ENCODE measurements around the gene B3GAT1. TPM values are rescaled to one million over a fixed set of nuclear protein-coding genes. Genes with fewer than 3 reads are reported as not detected.

B3GAT1 gene
- total RNA-seq, 2 donors from 2014 or later, result 20.6 to 29.5 TPM

GRCh38 chr11:134385171-134385570 is 26.9 kb downstream of the B3GAT1 start:
- Mint-ChIP-seq H3K4me1 (peaks cover 2% of the 10 kb centered on the region), H3K9me3 (no peaks in the 10 kb centered on the region), H3K4me3 (no peak overlapping the region), H3K36me3 (ENCODE audit: low read depth) (no peaks in the 10 kb centered on the region), H3K27me3 (ENCODE audit: insufficient read depth) (no peaks in the 10 kb centered on the region), H3K27ac (no peak overlapping the region)
- no peak for DNase-seq
- Histone ChIP-seq H3K36me3 (ENCODE audit: control insufficient read depth, insufficient read depth, low read length) (no peaks in the 10 kb centered on the region), H3K27me3 (ENCODE audit: control insufficient read depth, insufficient read depth, low read length, poor library complexity, severe bottlenecking) (no peaks in the 10 kb centered on the region), H3K27ac (ENCODE audit: low read depth, low read length) (no peak overlapping the region), H3K4me3 (ENCODE audit: low read length) (no peak overlapping the region), H3K9ac (ENCODE audit: extremely low read depth, low read length, poor library complexity, severe bottlenecking) (no peak overlapping the region), H3K4me1 (ENCODE audit: control insufficient read depth, insufficient read depth, low read length) (no peaks in the 10 kb centered on the region), H3K9me3 (ENCODE audit: control insufficient read depth, low read length) (no peaks in the 10 kb centered on the region)
- 94% methylated on average over 12 to 15 of the region's 15 CpGs for WGBS, 2 experiments (ENCODE audit: insufficient coverage in 1 of 2, insufficient read length in 1 of 2)
- no peak for TF ChIP-seq CTCF (conservative IDR thresholded peaks at IDR 0.05)

DNA sequence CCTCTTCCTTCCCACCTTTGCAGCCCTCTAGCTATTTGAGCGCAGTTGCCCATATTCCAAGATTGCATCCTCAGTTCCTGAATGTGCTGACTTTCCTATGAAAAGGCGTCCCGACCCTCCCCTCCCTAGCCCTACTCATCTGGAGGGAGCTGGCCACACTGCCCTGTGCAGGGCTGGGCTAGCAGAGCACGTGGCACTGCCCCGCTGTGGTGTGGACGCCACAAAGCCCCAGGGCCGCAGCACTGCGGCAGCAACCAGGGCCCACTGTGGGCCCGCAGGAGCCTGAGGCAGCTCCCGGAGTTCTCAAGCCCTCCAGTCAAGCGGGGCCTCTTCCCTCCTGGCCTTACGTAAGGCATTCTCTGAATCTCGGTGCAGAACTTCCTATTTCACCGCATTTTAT is 27.6 kb downstream of the B3GAT1 start:
- no peak overlapping the region for H3K27ac ChIP-seq (ENCODE audit: low read depth, low read length)
- no peak overlapping the region for H3K9ac ChIP-seq (ENCODE audit: extremely low read depth, low read length, poor library complexity, severe bottlenecking)
- Mint-ChIP-seq H3K27ac (no peak overlapping the region), H3K9me3 (no peaks in the 10 kb centered on the region), H3K27me3 (ENCODE audit: insufficient read depth) (no peaks in the 10 kb centered on the region), H3K4me1 (peaks cover 2% of the 10 kb centered on the region), H3K4me3 (no peak overlapping the region), H3K36me3 (ENCODE audit: low read depth) (no peaks in the 10 kb centered on the region)
- no peaks in the 10 kb centered on the region for H3K4me1 ChIP-seq (ENCODE audit: control insufficient read depth, insufficient read depth, low read length)
- DNase-seq, result no peak
- TF ChIP-seq CTCF (conservative IDR thresholded peaks at IDR 0.05), result no peak
- H3K4me3 ChIP-seq (ENCODE audit: low read length), result no peak overlapping the region
- H3K36me3 ChIP-seq (ENCODE audit: control insufficient read depth, insufficient read depth, low read length), result no peaks in the 10 kb centered on the region
- WGBS, 2 experiments (ENCODE audit: insufficient coverage in 1 of 2, insufficient read length in 1 of 2), result 93 to 97% methylated on average over 10 to 14 of the region's 14 CpGs
- H3K9me3 ChIP-seq (ENCODE audit: control insufficient read depth, low read length), result no peaks in the 10 kb centered on the region
- no peaks in the 10 kb centered on the region for H3K27me3 ChIP-seq (ENCODE audit: control insufficient read depth, insufficient read depth, low read length, poor library complexity, severe bottlenecking)

- Mint-ChIP-seq H3K9me3 (no peaks in the 10 kb centered on the region), H3K27me3 (ENCODE audit: insufficient read depth) (no peaks in the 10 kb centered on the region), H3K36me3 (ENCODE audit: low read depth) (no peaks in the 10 kb centered on the region), H3K4me1 (peaks cover 2% of the 10 kb centered on the region), H3K4me3 (no peak overlapping the region), H3K27ac (no peak overlapping the region)
- WGBS, 2 experiments (ENCODE audit: insufficient coverage in 1 of 2, insufficient read length in 1 of 2), result 96% methylated on average over 66 to 78 of the region's 78 CpGs
- H3K9ac ChIP-seq (ENCODE audit: extremely low read depth, low read length, poor library complexity, severe bottlenecking), result no peak overlapping the region
- TF ChIP-seq CTCF (conservative IDR thresholded peaks at IDR 0.05), result no peak
- H3K4me1 ChIP-seq (ENCODE audit: control insufficient read depth, insufficient read depth, low read length), result no peaks in the 10 kb centered on the region
- H3K27ac ChIP-seq (ENCODE audit: low read depth, low read length), result no peak overlapping the region
- no peaks in the 10 kb centered on the region for H3K9me3 ChIP-seq (ENCODE audit: control insufficient read depth, low read length)
- H3K27me3 ChIP-seq (ENCODE audit: control insufficient read depth, insufficient read depth, low read length, poor library complexity, severe bottlenecking), result no peaks in the 10 kb centered on the region
- H3K4me3 ChIP-seq (ENCODE audit: low read length), result no peak overlapping the region
- H3K36me3 ChIP-seq (ENCODE audit: control insufficient read depth, insufficient read depth, low read length), result no peaks in the 10 kb centered on the region
- no peak for DNase-seq
These were observed 28.3 kb downstream of the B3GAT1 start for GRCh38 chr11:134383576-134384221.

All from endodermal cell (in vitro differentiated cells).